K562 (cell line): ENCODE data around the gene CTU1.

Experiments used
- CTCF ChIP-seq, 3 experiments: IDR thresholded peaks in 2 of 3; conservative IDR thresholded peaks in 1 of 3; 2 replicates each; pipeline ENCODE4 v1.5.1; 2011 to 2012; ENCODE audit warnings: low read length in 3 of 3, mild to moderate bottlenecking in 3 of 3, control low read depth in 2 of 3, improper control_type of control experiment in 1 of 3, inconsistent platforms in 1 of 3, low read depth in 1 of 3, mixed read lengths in 1 of 3, moderate library complexity in 1 of 3; ENCODE audit not compliant: insufficient read depth in 2 of 3
- HMG20A ChIP-seq: fragments of 450-650 bp; formaldehyde crosslinking; conservative IDR thresholded peaks from 2 replicates; pipeline ENCODE4 v1.4.0; 2020; ENCODE audit warnings: mild to moderate bottlenecking, mixed read lengths
- MLX ChIP-seq, 2 experiments: fragments of 450-650 bp in 1 of 2; sonication (generic) in 1 of 2; formaldehyde crosslinking; conservative IDR thresholded peaks; 2 replicates each; pipeline versions ENCODE4 v1.4.0 to v1.8.1; 2020 to 2022; ENCODE audit warnings: mild to moderate bottlenecking in 1 of 2, missing genetic modification reagents in 1 of 2
- SREBF1 ChIP-seq: fragments of 150-350 bp; IDR thresholded peaks from 2 replicates; pipeline ENCODE4 v1.6.1; 2014; ENCODE audit warnings: antibody characterized with exemption, low read depth, low read length, borderline replicate concordance
- ZNF695 ChIP-seq: fragments of 450-650 bp; formaldehyde crosslinking; IDR thresholded peaks from 2 replicates; pipeline ENCODE4 v1.4.0; 2020; ENCODE audit warnings: mild to moderate bottlenecking, moderate library complexity

- TF ChIP-seq HMG20A (CRISPR knock-in tag) (no peak), CTCF (IDR thresholded peaks at IDR 0.05 in 2 of 3, conservative IDR thresholded peaks at IDR 0.05 in 1 of 3; ENCODE audit: insufficient read depth in 2 of 3, low read depth in 1 of 3, low read length in 3 of 3) (no peak), SREBF1 (no peak), ZNF695 (no peak), MLX (CRISPR knock-in tag; conservative IDR thresholded peaks at IDR 0.05) (no peak)
Measured at GRCh38 chr19:51090471-51090870, 17.7 kb downstream of the CTU1 start.
